BE2C (cell line): ENCODE data around the gene THSD8.
A peak's percentile ranks its signal among the peaks of the same experiment; 100 is the strongest.

Experiments
- DNase-seq: peaks from one replicate; pipeline ENCODE4 v3.0.0-alpha.2; 2020
- H3K27me3 ChIP-seq: fragments of 250-450 bp; sonication (Bioruptor Pico); 2 replicates; pipeline ENCODE4 v1.5.1; 2020; ENCODE audit warnings: mild to moderate bottlenecking
- H3K36me3 ChIP-seq: fragments of 250-450 bp; sonication (Bioruptor Pico); 2 replicates; pipeline ENCODE4 v1.5.1; 2020; ENCODE audit warnings: mild to moderate bottlenecking
- H3K4me1 ChIP-seq: fragments of 250-450 bp; sonication (Bioruptor Pico); 2 replicates; pipeline ENCODE4 v1.5.1; 2020
- H3K4me3 ChIP-seq: 2 replicates; pipeline ENCODE4 v1.5.1; 2011; ENCODE audit warnings: low read depth, low read length
- H3K9me3 ChIP-seq: fragments of 250-450 bp; sonication (Bioruptor Pico); 2 replicates; pipeline ENCODE4 v1.5.1; 2020
- TF ChIP-seq, protein P1 (sequence below): IDR thresholded peaks from 2 replicates; pipeline ENCODE4 v1.5.1; 2012; ENCODE audit warnings: mild to moderate bottlenecking, low read depth, low read length

THSD8 gene

DNA sequence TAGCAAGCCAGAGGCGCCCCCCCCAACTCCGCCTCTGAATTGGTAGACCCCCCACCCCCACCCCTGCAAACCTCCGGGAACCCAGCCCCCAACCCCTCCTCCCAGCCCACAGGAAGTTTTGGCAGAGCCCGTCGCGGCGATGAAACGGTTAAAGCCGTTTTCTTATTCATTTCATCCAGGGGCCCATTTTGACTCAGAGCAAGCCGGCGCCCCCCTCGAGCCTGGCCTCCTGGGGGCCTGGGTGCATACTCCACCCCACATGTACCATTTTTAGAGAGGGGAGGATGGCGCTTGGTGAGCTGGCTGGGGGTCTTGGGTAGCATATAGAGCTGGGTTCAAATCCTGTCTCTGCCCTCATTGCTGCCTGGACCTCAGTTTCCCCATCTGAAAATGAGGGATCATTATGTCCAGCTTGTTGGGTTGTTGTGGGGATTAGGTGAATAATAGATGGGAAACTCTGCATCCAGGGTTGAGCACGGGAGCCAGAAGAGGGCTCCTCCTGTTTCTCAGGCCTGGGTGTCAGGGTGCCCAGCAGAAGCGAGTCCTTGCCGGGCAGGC, 18.5 kb upstream of the THSD8 start:
- Histone ChIP-seq H3K27me3 (no peaks in the 10 kb centered on the region), H3K4me3 (peak overlapping the region; percentile 59), H3K4me1 (peaks cover 49% of the 10 kb centered on the region), H3K9me3 (no peaks in the 10 kb centered on the region), H3K36me3 (no peaks in the 10 kb centered on the region)
- TF ChIP-seq, protein P1, sequence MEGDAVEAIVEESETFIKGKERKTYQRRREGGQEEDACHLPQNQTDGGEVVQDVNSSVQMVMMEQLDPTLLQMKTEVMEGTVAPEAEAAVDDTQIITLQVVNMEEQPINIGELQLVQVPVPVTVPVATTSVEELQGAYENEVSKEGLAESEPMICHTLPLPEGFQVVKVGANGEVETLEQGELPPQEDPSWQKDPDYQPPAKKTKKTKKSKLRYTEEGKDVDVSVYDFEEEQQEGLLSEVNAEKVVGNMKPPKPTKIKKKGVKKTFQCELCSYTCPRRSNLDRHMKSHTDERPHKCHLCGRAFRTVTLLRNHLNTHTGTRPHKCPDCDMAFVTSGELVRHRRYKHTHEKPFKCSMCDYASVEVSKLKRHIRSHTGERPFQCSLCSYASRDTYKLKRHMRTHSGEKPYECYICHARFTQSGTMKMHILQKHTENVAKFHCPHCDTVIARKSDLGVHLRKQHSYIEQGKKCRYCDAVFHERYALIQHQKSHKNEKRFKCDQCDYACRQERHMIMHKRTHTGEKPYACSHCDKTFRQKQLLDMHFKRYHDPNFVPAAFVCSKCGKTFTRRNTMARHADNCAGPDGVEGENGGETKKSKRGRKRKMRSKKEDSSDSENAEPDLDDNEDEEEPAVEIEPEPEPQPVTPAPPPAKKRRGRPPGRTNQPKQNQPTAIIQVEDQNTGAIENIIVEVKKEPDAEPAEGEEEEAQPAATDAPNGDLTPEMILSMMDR: no peak
- no peak for DNase-seq

DNA sequence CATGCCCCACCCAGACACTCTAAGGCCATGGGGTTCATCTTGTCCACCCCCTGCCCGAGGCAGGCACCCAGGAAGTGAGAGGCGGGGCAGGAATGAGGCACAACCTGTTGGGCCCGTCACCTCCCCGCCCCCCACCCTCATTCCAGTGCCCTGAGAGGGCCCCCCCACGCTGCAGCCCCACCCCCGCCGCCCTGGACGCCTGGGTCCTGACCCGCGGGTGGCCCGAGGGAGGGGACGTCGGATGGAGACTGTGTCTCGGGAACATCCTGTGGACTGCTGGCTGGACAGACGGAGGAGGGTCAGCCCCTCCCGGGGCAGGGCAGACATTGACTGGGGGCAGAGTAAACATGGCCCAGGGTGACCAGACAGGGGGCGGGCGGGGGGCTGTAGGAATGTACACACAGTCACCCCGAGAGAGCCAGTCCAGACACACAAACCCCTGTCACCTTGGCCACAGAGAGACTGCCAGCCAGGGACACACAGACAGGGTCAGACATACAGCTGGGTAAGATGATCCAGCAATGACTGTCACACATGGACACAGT, 17.9 kb upstream of the THSD8 start:
- Histone ChIP-seq H3K4me1 (peaks cover 49% of the 10 kb centered on the region), H3K27me3 (no peaks in the 10 kb centered on the region), H3K4me3 (no peak overlapping the region), H3K36me3 (no peaks in the 10 kb centered on the region), H3K9me3 (no peaks in the 10 kb centered on the region)
- TF ChIP-seq, protein P1: no peak
- DNase-seq: no peak

DNA sequence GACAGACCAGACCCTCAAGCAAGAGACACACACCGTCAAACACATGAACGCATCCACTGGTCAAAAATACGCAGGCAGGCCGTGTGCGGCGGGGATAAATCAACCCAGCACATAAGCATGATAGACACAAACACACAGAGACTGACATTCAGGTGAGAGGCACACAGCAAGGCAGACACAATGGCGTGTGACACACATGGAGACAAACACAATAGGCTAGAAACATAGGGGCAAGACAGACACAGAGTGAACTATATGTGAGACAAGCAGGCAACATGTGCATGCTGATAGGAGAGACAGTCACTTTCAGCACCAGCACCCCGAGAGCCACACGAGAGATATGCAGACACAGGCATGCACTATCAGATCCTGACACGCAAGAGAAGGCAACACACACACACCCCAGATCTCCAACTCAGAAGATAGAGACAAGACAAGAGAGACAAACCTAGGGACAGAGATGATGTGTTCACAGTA, 17.4 kb upstream of the THSD8 start:
- Histone ChIP-seq H3K4me1 (peaks cover 48% of the 10 kb centered on the region), H3K4me3 (no peak overlapping the region), H3K27me3 (no peaks in the 10 kb centered on the region), H3K9me3 (no peaks in the 10 kb centered on the region), H3K36me3 (no peaks in the 10 kb centered on the region)
- TF ChIP-seq, protein P1: no peak
- no peak for DNase-seq

DNA sequence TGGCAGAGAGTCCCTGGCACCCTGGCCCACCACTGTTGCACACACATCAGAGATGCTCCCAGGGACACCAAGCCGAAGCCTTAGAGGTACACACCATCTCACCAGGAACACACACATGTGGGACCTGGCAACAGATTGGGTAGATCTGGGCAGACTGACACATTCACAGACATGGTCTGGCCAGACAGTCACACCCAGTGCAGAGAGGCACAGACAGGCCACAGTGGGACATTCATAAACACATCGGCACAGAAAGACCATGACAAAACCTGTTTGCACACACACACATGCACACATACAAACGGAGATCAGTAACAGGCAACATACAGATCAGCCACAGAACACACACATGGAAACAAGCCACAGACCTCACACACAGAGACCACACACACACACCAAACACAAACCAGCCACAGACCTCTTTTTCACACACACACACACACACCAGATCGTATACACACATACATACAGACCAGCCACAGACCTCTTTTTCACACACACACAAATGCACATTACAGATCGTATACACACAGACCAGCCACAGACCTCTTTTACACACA, 16.9 kb upstream of the THSD8 start:
- Histone ChIP-seq H3K9me3 (no peaks in the 10 kb centered on the region), H3K27me3 (no peaks in the 10 kb centered on the region), H3K36me3 (no peaks in the 10 kb centered on the region), H3K4me1 (peaks cover 46% of the 10 kb centered on the region), H3K4me3 (no peak overlapping the region)
- TF ChIP-seq, protein P1: no peak
- peak; percentile 44 for DNase-seq

DNA sequence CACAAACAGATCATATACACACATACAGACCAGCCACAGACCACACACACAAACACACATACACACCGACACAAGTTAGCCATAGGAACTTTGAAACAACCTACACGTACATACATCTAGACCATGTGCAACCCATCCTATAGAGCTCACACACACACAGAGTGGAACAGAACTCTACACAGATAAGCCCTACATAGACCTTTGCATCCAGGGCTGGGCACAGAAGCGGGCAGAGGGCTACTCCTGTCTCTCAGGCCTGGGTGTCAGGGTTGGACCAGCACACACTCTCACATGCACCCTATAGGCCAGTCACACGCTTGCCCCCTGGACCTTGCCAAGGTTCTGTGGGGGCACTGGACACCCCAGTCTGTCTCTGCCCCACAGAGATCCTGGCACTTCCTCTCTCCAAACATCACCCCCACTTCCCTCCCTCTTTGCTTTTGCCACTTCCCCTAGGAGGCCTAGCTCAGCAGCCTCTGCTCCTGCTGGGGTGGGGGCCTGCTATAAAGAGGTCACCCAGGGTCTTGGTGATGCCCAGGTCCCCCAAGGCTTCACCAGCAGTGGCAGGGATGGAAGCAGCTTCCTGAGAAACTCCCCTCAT, 16.3 kb upstream of the THSD8 start:
- no peaks in the 10 kb centered on the region for H3K9me3 ChIP-seq
- TF ChIP-seq, protein P1: no peak
- no peak overlapping the region for H3K4me3 ChIP-seq
- H3K4me1 ChIP-seq: peaks cover 46% of the 10 kb centered on the region
- DNase-seq: no peak
- no peaks in the 10 kb centered on the region for H3K27me3 ChIP-seq
- no peaks in the 10 kb centered on the region for H3K36me3 ChIP-seq
